RWPE1 (cell line): ENCODE measurements around the gene PAEP.

Experiments used
- CTCF ChIA-PET: fragments of 350-600 bp; sonication (Branson Sonifier 250); formaldehyde crosslinking; extraction: SDS; loops from one replicate; lab custom pipeline; 2021; lab: Yijun Ruan, JAX
- POLR2A ChIA-PET: fragments of 400-600 bp; formaldehyde crosslinking; extraction: SDS; loops from one replicate; lab custom pipeline; 2020; ENCODE audit warnings: antibody characterized with exemption; ENCODE audit not compliant: low non-redundant PET; lab: Yijun Ruan, JAX
- DNase-seq: peaks from one replicate; pipeline ENCODE4 v3.0.0; 2012; ENCODE audit warnings: low spot score
- H3K27ac ChIP-seq: fragments of 450-650 bp; 2 replicates; pipeline ENCODE4 v1.5.1; 2017
- TF ChIP-seq, protein P1 (sequence below): fragments of 450-650 bp; conservative IDR thresholded peaks from 2 replicates; pipeline ENCODE4 v1.5.1; 2017; ENCODE audit warnings: low read depth, mild to moderate bottlenecking

PAEP gene

DNA sequence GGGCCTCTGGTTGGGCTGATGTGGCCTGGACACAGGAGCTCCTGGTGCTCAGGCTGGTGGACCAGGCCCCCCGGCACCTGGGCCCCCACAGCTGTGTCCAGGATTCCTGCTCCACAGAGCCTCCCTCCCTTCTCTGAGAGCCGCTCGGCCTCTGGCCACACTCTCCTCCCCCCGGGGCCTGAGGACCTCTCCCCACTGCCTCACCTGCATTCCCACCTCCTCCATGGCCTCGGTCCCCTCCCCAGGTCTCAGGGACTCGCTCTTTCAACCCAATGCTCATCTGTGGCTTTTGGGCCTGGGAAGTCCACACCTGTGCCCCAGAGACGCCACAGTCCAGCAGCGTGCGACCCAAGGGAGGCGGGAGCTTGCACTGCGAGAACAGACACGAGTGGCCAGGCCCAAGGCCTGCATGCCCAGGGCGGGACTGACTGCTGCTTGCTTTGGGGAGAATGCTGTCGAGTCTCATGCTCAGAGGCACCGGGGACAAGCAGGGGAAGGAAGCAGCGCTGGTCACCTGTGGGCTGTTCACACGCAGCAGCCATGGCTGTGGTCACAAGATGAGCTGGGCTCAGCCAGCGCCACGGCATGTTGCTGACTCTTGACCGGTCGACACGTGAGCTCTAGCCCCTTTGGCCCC, 14.6 kb downstream of the PAEP start:
- CTCF ChIA-PET: no interaction called here
- no peak overlapping the region for H3K27ac ChIP-seq
- TF ChIP-seq, protein P1, sequence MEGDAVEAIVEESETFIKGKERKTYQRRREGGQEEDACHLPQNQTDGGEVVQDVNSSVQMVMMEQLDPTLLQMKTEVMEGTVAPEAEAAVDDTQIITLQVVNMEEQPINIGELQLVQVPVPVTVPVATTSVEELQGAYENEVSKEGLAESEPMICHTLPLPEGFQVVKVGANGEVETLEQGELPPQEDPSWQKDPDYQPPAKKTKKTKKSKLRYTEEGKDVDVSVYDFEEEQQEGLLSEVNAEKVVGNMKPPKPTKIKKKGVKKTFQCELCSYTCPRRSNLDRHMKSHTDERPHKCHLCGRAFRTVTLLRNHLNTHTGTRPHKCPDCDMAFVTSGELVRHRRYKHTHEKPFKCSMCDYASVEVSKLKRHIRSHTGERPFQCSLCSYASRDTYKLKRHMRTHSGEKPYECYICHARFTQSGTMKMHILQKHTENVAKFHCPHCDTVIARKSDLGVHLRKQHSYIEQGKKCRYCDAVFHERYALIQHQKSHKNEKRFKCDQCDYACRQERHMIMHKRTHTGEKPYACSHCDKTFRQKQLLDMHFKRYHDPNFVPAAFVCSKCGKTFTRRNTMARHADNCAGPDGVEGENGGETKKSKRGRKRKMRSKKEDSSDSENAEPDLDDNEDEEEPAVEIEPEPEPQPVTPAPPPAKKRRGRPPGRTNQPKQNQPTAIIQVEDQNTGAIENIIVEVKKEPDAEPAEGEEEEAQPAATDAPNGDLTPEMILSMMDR: no peak
- no peak for DNase-seq
- POLR2A ChIA-PET: no interaction called here

DNA sequence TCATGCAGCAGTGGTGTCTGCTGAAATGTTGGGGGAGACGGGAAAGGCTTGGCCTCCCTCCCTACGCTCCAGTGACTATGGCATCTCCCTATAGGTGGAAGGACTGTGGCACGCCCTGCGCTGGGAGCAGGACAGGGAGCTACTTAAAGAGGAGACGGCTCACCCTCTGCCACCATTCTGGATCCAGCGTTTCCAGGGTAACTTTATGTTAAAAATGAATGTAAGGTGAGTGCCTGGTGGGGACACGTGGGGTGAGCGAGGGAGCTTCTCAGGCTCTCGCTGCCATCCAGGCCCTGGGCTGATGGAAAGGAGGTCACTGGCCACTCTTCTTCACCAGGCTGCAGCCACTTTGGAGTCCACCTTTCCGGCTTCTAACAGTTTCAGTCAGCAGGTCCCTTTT, 15.7 kb downstream of the PAEP start:
- ChIA-PET POLR2A (no interaction called here), CTCF (no interaction called here)
- TF ChIP-seq, protein P1: no peak
- no peak overlapping the region for H3K27ac ChIP-seq
- no peak for DNase-seq

DNA sequence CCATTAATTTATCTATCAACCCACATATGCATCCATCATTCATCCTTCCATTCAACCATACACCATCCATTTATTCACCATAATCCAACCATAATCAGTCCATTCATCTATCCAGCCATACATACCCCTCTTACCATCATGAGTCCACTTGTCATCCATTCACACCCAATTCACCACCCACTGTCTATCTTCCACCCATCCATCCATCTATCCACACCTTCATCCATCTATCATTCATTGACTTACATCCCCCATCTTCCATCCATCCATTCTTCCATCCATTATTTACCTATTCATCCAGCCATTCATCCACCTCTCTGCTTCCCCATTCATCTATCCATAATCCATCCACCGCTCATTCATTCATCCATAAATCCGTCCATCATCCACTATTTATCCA, 17.8 kb downstream of the PAEP start:
- TF ChIP-seq, protein P1: no peak
- CTCF ChIA-PET: no interaction called here
- POLR2A ChIA-PET: no interaction called here
- DNase-seq: no peak
- H3K27ac ChIP-seq: no peak overlapping the region

DNA sequence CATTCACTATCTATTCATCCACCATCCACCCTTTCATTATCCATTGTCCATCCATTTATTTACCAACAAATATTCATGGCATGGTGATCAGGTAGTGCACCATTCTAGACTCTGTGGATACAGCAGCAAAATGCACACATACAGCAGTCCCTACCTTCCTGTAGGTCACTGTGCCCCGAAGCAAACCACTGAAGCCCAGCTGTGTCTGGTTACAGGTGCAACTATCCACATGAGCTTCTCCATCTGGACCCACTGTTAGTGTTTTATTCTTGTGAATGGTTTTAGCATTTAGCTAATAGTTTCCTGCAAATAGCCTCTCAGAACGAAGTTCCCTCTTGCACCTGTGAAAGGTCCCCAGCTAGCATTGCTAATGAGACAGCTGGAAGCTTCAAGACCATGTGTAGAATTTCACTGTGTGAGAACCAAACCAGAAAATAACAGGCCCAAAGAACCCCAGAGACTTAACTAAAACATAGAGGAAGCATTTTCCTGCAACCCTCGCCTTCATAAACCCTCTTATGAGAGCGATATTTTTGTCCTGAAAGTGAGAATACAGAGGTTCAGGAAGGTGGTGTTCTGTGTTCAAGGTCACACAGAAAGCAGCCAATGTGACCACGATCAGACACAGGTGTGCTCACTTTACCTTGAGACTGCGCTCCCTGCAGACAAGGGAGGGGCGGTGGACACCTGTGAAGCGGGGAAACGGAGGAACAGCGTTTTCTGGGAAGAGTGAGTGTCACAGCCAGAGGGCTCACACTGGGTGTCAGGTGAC, 18.5 kb downstream of the PAEP start:
- no peak for DNase-seq
- H3K27ac ChIP-seq: no peak overlapping the region
- TF ChIP-seq, protein P1: no peak
- POLR2A ChIA-PET: no interaction called here
- CTCF ChIA-PET: no interaction called here

DNA sequence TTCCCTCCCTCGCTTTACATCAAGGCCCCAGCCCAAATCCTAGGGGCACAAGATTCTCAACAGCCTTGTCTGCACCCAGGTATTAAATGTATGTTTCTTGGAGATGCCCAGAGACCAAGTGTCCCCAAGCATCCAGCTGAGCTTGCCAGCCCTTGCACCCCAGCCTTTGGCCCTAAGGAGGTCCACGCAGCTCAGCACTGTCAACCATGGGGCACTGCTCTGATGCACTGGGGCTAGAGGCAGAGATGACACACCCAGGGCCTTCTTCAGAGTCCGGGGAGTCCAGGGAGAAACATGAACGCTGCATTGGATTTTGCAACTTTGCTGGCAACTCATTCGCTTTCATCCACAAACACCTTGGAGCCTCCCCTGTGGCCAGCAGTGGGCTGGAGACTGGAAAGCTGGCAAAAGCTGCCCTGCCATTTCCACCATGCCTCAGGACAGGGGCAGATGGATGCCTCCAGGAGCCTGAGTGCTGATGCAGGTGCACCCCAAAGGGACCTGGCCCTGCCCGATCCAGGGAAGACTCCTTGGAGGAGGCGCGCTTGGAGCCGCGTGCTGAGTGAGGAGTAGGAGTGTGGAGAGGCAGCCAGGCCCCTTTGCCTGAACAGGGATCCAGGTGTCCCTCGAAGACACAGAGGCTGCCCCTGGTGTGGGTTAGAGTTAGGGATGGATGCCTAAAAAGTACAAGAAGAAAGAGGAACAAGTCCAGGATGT, 19.3 kb downstream of the PAEP start:
- ChIA-PET CTCF (no interaction called here), POLR2A (no interaction called here)
- TF ChIP-seq, protein P1: no peak
- no peak for DNase-seq
- no peak overlapping the region for H3K27ac ChIP-seq

DNA sequence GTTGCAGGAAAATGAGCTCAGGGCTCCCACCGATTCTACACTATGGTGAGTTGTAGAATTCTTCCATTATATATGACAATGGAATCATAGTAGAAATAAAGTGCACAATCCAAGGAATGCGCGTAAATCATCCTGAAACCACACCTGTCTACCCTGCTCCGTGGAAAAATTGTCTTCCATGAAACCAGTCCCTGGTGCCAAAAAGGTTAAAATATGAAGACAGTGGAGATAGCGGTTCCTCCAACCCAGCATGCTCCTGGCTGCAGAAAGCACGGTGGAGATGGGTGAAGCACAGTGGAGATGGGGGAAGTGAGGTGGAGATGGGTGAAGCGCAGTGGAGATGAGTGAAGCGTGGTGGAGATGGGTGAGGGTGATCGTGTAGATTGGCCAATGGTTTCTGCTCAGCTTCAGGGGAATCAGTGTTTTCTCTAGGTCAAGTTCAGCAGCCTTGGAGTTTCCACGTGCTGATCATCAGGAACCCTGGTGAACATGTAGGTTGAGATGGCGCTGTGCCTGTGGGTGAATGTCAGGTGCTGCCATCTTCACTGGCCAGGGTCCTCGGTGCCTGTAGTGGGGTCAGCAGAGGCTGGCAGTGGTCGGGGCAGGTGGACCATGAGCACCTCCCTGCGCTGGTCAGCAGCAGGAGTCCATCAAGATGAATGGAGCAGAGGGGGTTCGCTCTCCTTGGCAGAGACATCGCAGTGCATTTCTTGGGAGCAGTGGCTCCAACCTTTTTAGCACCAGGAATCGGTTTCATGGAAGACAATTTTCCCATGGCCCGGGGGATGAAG, 20.3 kb downstream of the PAEP start:
- DNase-seq: no peak
- H3K27ac ChIP-seq: no peak overlapping the region
- TF ChIP-seq, protein P1: no peak
- POLR2A ChIA-PET: no interaction called here
- CTCF ChIA-PET: interaction anchor here (0.6 kb wide), 1 partner anchor 21 kb away, joined by 3 read pairs; no protein-coding TSS in a partner anchor
